C4-2B (cell line): ENCODE measurements around the gene MPP2.
"Not testable (repeated sequence)": the region's sequence is repeated elsewhere in the genome, so short reads cannot be mapped to it uniquely, and the experiment has no call there.

Source experiments
- H3K27ac ChIP-seq: fragments of 450-650 bp; 2 replicates; pipeline ENCODE4 v1.5.1; 2017
- ZFX ChIP-seq: fragments of 450-650 bp; IDR thresholded peaks from 2 replicates; pipeline ENCODE4 v1.6.1; 2017
- TF ChIP-seq, protein P1 (sequence below): fragments of 450-650 bp; conservative IDR thresholded peaks from 2 replicates; pipeline ENCODE4 v1.5.1; 2017; ENCODE audit warnings: mild to moderate bottlenecking

The MPP2 gene

DNA sequence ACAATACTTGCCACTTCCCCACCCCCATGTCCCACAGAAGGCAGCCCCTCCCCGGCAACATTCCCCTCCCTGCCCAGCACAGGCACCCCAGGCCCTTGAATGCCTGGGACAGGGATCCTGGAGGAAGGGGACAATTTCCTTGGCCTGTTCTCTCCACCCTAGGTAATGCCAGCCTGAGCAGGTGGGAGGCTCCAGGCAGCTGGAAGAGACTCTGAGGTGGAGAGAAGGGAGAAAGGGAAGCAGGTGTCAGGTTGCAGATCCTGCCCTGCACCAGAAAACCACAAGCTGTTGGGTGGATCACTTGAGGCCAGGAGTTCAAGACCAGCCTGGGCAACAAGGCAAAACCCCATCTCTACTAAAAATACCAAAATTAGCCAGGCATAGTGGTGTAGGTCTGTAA, 8.9 kb downstream of the MPP2 start:
- TF ChIP-seq, protein P1, sequence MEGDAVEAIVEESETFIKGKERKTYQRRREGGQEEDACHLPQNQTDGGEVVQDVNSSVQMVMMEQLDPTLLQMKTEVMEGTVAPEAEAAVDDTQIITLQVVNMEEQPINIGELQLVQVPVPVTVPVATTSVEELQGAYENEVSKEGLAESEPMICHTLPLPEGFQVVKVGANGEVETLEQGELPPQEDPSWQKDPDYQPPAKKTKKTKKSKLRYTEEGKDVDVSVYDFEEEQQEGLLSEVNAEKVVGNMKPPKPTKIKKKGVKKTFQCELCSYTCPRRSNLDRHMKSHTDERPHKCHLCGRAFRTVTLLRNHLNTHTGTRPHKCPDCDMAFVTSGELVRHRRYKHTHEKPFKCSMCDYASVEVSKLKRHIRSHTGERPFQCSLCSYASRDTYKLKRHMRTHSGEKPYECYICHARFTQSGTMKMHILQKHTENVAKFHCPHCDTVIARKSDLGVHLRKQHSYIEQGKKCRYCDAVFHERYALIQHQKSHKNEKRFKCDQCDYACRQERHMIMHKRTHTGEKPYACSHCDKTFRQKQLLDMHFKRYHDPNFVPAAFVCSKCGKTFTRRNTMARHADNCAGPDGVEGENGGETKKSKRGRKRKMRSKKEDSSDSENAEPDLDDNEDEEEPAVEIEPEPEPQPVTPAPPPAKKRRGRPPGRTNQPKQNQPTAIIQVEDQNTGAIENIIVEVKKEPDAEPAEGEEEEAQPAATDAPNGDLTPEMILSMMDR: no peak
- TF ChIP-seq ZFX: no peak

DNA sequence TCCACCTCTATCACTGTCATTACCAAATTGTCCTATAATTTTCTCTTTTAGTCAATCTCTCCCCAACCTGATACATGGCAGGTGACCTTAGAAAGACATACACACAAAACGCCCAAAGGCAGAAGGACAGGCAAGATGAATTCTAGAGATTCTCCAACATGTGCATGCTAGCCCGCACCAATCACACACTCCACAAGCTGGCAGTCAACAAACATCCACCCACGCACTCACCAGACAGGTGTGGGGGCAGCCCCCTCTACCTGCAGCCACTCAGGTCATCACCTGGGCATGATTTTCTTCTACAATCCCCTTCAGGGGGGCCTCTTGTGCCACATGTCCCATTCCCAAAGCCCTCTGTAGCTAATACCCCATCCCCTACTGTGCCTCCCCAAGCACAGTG, 9.5 kb downstream of the MPP2 start:
- H3K27ac ChIP-seq: no peak overlapping the region
- TF ChIP-seq, protein P1: no peak
- no peak for TF ChIP-seq ZFX

More for the DNA sequence above, 8.9 kb downstream of the MPP2 start:
- H3K27ac ChIP-seq: 0 out of 2 replicates have a peak overlapping the region, but pooled peaks have one; percentile 1

DNA sequence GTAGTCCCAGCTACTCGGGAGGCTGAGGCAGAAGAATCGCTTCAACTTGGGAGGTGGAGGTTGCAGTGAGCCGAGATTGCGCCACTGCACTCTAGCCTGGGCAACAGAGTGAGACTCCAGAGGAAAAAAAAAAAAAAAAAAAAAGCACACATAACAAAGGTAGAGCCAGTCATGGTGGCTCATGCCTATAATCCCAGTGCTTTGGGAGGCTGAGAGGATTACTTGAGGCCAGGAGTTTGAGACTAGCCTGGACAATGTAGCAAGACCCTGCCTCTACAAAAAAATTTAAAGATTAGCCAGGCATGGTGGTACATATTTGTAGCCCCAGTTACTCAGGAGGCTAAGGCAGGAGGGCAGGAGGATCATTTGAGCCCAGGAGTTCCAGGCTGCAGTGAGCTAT, 12.8 kb downstream of the MPP2 start:
- H3K27ac ChIP-seq: not testable (repeated sequence)

DNA sequence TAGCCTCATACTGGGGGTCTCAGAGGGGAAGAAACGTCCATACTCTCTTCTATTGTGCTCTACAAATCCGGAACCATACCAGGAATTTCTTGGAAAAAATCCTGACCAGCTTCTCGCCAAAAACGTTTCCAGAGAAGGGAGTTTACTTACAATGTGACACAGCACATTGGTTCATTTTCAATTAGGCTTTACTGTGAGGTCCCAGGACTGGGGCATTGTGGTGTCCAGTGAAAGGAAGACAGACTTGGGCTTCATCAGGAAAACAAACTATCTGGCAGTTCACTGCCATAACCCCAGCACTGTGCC, 14.7 kb downstream of the MPP2 start:
- no peak overlapping the region for H3K27ac ChIP-seq
- TF ChIP-seq, protein P1: no peak
- no peak for TF ChIP-seq ZFX

DNA sequence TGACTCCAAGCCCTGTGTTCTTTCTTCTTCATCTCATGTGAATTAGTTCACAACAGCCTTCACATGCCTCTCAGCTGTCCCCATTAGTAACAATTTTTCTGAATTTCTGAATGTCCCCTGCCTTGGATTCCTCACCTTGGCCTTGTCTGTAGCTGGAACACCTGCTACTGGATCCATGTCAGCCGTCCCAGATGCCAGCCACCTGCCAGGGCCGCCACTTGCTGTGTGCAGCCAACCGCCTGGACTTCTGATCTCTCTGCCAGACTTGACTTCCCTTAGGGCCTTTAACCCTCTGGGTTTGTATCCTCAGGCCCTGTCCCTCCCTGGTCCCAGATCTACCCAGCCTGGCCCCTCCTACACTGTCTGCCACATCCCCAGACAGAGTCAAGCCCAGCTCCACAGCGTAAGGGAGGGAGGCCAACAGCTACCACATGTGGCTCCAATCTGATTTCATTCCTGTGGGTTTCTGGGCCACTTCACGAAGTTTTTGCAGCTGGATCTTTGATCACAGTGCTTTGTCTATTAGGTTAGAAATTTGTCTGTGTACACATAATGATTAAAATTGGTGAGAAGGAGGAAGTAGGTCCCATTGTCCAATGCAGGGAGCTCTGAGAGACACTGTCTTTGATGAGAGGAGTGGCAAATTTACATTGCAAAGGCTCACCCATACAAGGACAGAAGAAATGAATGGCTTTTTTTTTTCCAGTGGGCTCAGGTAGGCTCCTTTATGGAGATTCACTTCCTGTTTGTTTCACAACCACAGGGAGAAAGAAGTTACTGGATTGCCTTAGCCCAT, 15.3 kb downstream of the MPP2 start:
- no peak overlapping the region for H3K27ac ChIP-seq
- TF ChIP-seq, protein P1: no peak
- TF ChIP-seq ZFX: no peak

DNA sequence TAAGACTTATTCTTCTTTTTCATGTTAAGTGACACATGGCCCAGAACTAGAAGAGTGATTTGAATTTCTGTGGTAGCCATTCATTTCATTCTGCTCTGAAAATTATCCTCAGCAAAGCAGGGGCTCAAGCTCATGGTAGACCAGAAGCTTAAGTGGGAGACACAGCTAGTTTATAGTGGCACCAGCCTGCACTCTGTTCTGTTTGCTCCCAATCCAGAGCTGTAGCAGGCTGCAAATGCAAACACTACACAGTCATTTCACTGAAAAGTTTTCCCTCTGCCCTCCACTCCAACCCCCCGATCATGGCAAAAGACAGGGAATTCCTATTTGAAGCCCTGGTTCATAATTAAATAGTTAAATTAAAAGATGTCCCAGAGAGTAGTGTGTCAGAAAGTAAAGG, 17.1 kb downstream of the MPP2 start:
- no peak for TF ChIP-seq ZFX
- TF ChIP-seq, protein P1: no peak
- H3K27ac ChIP-seq: no peak overlapping the region

DNA sequence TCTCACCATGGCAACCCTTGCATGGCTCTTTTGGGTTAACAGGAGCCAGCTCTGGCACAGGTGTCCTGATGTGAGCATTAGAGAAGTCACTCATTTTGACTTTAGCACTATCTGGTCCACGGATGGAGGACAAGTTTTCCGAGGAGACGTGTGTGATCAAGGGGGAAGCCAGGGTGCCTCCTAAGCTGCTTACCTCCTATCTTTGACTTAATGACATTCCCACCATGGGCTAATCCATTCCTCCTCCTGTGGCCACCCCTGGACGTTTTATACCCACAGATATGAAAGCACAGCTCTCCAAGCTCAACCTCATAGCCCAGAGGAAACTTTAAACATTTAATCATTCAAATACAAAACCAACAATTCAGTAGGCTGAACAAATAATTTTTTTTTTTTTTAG, 18.8 kb downstream of the MPP2 start:
- TF ChIP-seq, protein P1: no peak
- TF ChIP-seq ZFX: no peak

DNA sequence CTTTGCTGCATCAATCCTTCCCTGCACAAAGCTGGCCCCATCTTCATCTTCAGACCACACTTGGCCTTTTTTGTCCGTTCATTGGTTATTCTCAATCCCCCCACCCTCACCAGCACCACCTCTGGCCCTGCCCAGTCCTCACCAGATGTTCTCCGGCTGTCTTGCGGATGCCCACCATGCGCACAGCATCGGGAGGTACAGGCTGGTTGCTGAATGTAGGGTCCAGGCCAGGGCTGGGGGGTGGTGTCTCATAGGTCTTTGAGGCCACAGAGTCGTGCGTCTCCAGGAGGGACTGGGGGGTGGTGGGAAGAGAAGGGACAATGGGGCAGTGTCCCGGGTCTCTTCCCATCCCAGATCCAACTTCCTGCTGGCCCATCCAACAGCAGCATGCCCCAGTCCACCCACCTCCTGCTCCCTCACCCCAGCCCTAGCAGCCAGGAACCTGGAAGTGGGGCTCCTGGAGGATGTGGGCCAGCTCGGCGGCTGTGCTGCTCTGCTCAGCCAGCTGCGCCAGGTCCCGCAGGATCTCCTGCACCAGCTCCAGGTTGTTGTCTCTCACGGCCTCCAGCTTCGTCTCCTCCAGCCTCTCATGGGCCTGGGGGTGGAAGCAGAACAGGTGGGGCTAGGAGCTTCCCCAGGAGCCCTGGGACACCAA, 24.4 kb downstream of the MPP2 start:
- no peak for TF ChIP-seq ZFX
- TF ChIP-seq, protein P1: no peak
- no peak overlapping the region for H3K27ac ChIP-seq

More for the DNA sequence above, 18.8 kb downstream of the MPP2 start:
- no peak overlapping the region for H3K27ac ChIP-seq
